HS-27A (cell line): ENCODE data around the gene CCDC87.

ENCODE experiments used
- DNase-seq: peaks from one replicate; pipeline ENCODE4 v3.0.0-alpha.2; 2012; ENCODE audit warnings: low read depth, missing footprints

The CCDC87 gene

DNA sequence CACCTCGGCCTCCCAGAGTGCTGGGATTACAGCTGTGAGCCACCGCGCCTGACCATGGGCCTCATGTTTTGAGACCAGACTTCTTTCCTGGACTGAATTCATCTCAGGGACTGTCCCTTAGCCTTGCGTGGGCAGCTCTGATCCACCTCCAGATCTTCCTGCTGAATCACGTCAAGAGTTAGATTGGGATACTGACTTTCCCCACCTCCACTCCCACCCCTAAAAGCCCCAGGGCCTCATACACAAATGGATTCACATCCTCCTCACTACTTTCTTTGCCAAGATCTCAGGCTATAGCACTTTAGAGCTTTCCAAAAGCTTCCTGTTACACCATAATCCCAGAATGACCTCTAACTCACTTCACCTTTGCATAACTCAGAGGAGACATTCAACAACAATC, 12.1 kb downstream of the CCDC87 start:
- DNase-seq = no peak

DNA sequence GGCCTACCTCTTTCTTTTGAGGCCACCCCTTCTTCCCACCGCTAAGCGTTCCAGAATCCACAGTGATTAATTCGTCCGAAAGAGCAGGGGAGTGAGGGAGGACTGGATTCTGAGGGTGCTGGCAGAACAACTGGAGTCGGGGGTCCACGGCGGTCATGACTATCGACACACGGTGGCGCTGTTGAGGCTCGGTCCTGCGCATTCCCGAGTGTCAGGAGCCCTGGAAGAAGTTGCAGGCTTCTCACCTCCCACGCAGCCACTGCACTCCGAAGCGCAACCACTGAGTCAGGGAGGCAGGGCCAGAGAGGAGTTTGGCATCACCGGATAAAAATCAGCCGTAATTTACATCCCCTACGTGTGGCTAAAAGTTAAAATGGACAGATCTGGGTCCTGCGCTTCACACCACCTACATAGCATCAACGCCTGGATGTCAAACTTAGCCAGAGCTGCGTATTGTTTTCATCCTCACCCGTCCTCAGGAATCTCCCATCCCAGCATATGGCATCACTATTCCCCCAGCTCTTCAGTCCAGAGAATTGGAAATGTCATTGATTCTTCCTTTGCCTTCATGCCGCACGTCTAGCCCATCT, 13.8 kb downstream of the CCDC87 start:
- DNase-seq = no peak

- no peak for DNase-seq
Observed at GRCh38 chr11:66570850-66571180, 22.0 kb downstream of the CCDC87 start.

DNA sequence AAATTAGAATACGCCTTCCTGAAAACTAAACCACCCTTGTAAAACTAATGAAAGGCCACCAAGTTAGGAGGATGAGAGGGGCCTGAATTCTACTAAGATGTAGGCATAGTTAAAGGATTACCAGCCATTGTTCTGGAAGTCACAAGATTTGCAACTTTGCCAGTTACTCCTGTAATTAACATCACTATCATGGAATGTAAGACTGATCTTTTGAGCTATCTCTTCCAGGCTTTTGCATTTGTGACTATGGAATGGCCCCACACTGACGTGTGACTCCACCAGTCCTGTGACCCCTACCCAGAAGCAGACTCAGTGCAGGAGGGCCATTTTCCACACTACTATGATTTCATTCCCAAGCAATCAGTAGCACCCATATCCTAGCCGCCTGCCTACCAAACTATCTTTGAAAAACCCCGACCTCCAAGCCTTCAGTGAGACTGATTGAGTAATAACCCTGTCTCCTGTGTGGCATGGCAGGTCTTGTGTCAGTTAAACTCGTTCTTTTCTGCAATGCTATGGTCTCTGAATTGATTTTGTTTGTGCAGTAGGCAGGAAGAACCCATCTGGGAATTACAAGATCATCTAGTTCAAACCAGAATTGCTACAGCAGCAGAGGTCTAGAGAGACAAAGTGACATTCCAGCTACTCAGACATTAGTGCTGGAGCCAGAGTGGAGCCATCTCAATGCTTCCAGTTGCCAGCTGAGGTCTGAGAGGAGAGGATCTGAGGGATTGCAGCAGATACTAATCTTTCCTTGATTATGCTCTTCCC, 22.6 kb downstream of the CCDC87 start:
- DNase-seq = no peak

- no peak for DNase-seq
Observed at GRCh38 chr11:66569076-66569475, 23.8 kb downstream of the CCDC87 start.

DNA sequence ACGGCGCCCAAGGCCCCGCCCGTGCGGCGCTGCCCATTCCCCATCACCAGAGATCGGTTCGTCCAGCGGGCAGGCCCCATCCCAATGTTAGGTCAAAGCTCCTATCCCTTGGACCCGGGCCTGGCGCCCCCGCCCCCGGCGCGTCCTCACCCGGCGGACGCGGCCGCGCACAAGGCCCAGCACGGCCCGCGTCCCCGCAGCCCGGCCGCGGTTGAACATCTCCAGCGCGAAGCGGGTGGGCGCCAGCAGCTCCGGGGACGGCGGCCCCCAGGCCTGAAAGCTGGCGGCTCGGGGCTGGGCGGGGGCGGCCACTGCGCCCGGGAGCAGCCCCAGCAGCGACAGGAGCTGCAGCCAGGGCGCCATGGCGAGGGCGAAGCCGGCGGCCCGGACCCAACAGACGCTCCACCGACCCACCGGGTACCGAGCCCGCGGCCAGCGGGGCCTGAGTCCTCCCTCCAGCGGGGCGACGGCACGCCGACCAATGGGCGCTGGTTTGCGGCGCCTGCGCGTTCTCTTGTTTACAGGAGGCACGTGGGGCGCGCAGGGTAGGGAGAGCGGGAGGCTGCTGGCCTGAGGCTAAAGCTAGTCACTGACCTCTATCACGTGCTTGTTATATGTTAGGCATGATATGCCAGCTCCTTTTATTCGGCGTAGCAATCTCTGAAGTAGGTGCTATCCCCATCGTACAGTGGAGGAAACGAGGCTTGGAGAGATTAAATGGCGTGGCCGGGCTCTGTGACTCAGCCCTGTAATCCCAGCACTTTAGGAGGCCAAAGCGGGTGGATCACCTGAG, 24.5 kb downstream of the CCDC87 start, which contains the start of gene CTSF:
Gene CTSF (minus strand): TSS at position 483 of the 793 bp plus-strand sequence. CDS start 120 bp downstream, at position 363.
- DNase-seq = peak; percentile 73

GRCh38 chr11:66567787-66568123, 25.1 kb downstream of the CCDC87 start:
- no peak for DNase-seq

GRCh38 chr11:66566221-66566620, 26.6 kb downstream of the CCDC87 start:
- no peak for DNase-seq

DNA sequence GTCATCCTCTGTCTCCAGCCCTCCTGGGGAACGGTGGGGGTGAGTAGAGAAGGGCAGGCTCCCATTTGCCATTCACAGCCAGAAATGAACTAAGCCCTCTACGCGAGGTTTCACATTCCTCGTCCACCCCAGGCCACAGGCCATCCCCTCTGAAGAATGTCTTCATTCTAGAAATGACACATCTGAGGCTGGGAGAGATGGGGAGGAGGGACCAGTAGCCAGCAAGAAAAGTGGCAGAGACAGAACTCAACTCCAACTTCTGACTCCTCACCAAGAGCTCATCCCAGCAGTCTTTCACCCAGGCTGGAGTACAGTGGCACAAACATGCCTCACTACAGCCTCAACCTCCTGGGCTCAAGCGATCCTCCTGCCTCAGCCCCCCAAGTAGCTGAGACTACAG, 27.9 kb downstream of the CCDC87 start:
- no peak for DNase-seq

GRCh38 chr11:66564538-66564937, 28.3 kb downstream of the CCDC87 start:
- DNase-seq = no peak

GRCh38 chr11:66563832-66564231, 29.0 kb downstream of the CCDC87 start:
- no peak for DNase-seq

- no peak for DNase-seq
Observed at GRCh38 chr11:66562907-66563583, 29.8 kb downstream of the CCDC87 start.

DNA sequence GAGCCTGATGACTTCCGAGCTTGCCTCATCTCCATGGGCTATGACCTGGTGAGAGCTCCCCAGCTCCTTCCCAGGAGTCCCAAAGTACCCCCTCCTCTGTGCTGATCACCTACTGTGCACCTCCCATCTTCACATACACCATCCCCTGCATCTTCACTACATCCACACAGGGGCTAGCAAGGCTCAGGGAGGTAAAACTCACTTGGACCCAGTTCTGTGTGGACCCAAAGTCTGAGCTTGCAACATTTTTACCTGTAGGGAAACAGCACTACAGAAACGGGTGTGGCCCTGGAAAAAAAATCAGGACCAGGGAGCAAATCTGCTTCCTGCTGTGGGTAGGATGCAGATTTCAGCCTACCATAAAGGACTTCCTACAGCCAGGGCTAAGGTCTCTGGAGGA, 30.6 kb downstream of the CCDC87 start:
- no peak for DNase-seq

DNA sequence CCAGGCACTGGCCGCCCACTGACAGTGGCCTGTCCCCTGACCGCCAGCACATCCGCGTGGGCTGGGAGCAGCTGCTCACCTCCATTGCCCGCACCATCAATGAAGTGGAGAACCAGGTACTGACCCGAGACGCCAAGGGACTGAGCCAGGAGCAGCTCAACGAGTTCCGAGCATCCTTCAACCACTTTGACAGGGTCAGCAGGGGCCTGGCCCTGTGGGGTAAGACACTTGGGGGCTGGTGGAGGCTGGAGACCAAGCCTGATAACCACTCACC, 31.0 kb downstream of the CCDC87 start:
- no peak for DNase-seq

DNA sequence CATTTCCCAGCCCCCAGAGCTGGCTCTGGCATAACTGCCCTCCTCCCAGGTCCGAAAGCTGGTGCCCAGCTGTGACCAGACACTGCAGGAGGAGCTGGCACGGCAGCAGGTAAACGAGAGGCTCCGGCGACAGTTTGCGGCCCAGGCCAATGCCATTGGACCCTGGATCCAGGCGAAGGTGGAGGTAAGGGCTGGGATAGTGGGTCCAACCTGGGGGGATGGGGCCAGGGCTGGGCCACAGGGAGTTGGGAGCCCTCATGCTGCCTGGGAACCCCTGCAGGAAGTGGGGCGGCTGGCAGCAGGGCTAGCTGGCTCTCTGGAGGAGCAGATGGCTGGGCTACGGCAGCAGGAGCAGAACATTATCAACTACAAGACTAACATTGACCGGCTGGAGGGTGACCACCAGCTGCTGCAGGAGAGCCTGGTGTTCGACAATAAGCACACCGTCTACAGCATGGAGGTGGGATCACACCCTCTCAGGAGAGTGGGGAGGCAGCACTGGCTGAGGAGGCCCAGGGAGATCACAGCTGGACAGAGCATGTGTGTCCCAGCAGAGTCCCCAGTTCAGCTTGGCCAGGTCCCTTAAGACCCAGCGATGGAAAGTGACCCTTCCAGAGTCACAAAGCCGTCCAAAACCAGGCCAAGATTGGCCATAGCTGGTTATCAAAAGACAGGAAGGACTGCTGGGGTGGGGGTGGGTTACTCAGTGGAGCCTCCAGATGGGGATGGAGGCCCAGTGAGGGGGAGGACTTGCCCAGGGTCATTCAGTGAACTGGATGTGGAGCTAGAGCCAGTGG, 31.5 kb downstream of the CCDC87 start:
- no peak for DNase-seq

DNA sequence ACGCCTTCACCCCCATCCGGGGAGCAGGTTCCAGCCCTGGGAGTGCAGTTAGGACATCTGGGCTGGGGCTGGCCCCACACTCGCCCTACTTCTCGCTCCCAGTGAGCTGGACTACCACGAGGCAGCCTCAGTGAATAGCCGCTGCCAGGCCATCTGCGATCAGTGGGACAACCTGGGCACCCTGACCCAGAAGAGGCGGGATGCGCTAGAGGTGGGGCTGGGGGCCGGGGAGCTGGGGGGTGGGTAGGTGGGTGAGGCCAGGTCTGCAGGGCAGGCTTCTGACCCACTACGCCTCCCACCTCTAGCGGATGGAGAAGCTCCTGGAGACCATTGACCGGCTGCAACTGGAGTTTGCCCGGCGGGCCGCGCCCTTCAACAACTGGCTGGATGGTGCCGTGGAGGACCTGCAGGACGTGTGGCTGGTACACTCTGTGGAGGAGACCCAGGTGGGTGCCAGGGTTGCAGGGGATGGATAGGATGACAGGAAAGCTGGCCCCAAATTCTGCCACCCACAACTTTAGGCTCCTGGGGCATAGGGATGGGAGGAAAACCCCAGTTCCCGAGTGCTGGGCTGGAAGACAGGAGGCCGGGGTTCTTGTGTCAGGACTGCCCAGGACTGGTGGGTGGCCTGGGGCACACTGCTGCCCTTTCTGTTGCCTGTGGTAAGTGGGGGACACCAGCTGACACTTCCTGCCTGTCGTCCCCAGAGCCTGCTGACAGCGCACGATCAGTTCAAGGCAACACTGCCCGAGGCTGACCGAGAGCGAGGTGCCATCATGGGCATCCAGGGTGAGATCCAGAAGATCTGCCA, 32.8 kb downstream of the CCDC87 start:
- no peak for DNase-seq

DNA sequence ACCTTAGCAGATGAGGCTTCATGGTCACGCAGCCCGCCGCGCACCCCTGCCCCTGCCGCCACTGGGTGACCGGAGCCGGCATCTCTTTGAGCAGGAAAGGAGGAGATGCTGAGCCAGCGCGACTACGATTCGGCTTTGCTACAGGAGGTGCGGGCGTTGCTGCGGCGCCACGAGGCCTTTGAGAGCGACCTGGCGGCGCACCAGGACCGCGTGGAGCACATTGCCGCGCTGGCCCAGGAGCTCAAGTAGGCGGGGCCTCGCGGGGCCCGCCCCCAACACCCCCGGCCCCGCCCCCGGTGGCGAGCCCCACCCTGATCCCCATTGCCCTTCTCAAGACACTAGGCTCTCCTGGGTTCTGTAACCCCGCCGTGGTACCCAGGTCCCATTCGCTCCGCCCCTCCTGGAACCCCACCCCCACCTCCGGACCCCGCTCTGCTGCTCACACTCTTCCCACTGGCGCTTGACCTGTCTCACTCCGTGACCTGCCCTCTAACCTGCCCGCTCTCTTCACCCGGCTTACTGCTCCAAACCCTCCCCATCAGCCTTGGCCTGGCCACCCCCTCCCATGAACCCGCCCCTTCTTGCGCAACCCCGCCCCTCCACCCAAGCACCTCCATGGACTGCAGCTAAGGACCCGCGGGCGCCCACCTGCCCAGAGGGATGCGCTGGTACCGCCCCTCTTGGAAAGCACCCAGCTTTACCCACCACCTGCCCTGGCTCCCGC, 33.6 kb downstream of the CCDC87 start:
- no peak for DNase-seq

GRCh38 chr11:66557733-66558326, 35.0 kb downstream of the CCDC87 start:
- no peak for DNase-seq

DNA sequence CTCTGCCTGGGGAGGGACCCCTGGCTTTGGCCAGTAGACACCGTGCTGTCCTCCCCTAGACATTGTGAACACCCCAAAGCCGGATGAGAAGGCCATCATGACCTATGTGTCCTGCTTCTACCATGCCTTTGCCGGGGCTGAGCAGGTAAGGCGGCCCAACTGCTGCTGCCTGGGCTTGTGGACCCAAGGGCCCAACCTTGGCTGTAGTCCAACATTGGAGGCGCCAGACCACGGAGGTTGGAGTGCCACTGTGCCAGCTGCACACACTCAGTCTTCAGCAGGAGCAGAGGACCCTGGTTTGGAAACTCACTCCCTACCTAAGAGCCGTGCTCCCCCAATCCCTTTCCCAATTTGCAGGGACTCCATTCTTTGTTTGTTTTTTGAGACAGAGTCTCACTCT, 36.8 kb downstream of the CCDC87 start:
- no peak for DNase-seq

DNA sequence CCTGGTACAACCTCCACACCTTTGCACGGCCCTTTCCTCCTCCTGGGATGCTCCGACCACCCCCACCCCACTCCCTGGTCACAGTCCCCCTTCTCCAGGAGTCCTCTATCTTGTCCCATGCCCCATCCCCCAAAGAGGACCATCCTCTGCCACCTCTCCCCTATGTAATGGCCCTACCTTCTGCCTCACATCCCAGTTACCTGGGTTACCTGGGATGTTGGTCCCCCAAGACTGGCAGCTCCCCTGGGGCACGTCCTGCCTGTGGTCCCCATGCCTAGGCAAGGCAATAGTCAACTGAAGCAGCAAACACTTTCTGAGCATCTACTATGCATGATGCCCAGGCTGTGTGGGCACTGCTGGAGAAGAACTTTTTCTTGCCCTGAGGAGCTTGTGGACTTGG, 37.4 kb downstream of the CCDC87 start:
- DNase-seq = no peak
